ENCODE measurements around the gene DENND6B. TPM values are rescaled to one million over a fixed set of nuclear protein-coding genes. Genes with fewer than 3 reads are reported as not detected.

Gene DENND6B
- total RNA-seq, 4 donors from 2014 or later = 8.6 to 13.1 (median 11.7) TPM

DNA sequence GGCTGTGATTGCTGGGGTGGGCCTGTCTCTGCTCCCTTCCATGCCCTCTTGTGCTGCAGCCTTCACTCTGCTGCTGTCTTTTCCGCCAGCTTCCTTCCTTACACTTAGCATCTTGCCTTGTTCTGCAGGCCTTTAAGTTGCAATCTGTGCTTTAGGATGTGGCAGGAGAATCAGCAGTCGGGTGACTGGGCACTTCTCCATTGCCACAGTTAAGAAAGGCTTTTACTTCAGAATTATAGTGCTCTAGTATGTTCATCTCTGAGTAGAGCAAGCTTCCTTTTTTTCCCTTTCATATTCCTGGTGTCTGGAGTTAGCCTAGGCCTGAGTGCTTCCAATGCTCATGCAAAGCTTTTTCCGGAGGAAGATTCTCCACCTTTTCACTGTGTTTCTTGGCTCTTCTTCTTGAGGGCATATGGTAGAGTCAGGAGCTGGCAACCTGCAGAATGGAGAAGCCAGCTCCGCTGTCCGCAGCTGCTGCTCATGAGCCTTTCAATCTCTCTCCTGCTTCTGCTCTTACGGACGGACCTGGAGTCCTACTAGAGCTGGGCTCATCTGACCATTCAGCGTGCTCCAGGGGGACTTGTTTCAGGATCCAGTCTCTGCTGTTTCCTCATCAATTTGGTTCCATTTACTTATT is 36.5 kb upstream of the DENND6B start:
- no peaks in the 10 kb centered on the region for H3K27me3 ChIP-seq
- WGBS, 2 donors = 80 to 85% methylated on average over 8 of the region's 8 CpGs
- peaks cover 0 to 30% (median 1%) of the 10 kb centered on the region in 4 donors for H3K4me1 ChIP-seq
- no peak overlapping the region for H3K4me3 ChIP-seq
- no peak overlapping the region for H3K27ac ChIP-seq
- no peak for TF ChIP-seq EP300 (IDR thresholded peaks at IDR 0.05)
- TF ChIP-seq POLR2A (IDR thresholded peaks at IDR 0.05) = no peak
- TF ChIP-seq CTCF (IDR thresholded peaks at IDR 0.05) = no peak
- no peaks in the 10 kb centered on the region for H3K9me3 ChIP-seq
- peaks cover 0 to 28% (median 9%) of the 10 kb centered on the region in 3 donors for H3K36me3 ChIP-seq
- DNase-seq (ENCODE audit: low spot score in 2 of 2) = no peak

GRCh38 chr22:50361688-50362087 is 34.9 kb upstream of the DENND6B start:
- WGBS, 2 donors = 86 to 88% methylated on average over 5 of the region's 5 CpGs
- Histone ChIP-seq H3K4me3 (no peak overlapping the region), H3K9me3 (no peaks in the 10 kb centered on the region), H3K36me3 (peaks cover 0 to 22% (median 9%) of the 10 kb centered on the region in 3 donors), H3K27ac (no peak overlapping the region), H3K27me3 (no peaks in the 10 kb centered on the region), H3K4me1 (peaks cover 0 to 26% (median 1%) of the 10 kb centered on the region in 4 donors)
- no peak for DNase-seq (ENCODE audit: low spot score in 2 of 2)
- TF ChIP-seq CTCF (IDR thresholded peaks at IDR 0.05) (no peak), EP300 (IDR thresholded peaks at IDR 0.05) (no peak), POLR2A (IDR thresholded peaks at IDR 0.05) (no peak)

- peaks cover 0 to 27% (median 9%) of the 10 kb centered on the region in 3 donors for H3K36me3 ChIP-seq
- H3K4me3 ChIP-seq = no peak overlapping the region
- DNase-seq (ENCODE audit: low spot score in 2 of 2) = no peak
- H3K9me3 ChIP-seq = no peaks in the 10 kb centered on the region
- WGBS, 2 donors = 92 to 94% methylated on average over 5 of the region's 5 CpGs
- TF ChIP-seq EP300 (IDR thresholded peaks at IDR 0.05) (no peak), POLR2A (IDR thresholded peaks at IDR 0.05) (no peak), CTCF (IDR thresholded peaks at IDR 0.05) (no peak)
- peaks cover 0 to 21% (median under 1%) of the 10 kb centered on the region in 4 donors for H3K4me1 ChIP-seq
- H3K27me3 ChIP-seq = no peaks in the 10 kb centered on the region
- H3K27ac ChIP-seq = no peak overlapping the region
Observed at GRCh38 chr22:50361222-50361621, 34.4 kb upstream of the DENND6B start.

DNA sequence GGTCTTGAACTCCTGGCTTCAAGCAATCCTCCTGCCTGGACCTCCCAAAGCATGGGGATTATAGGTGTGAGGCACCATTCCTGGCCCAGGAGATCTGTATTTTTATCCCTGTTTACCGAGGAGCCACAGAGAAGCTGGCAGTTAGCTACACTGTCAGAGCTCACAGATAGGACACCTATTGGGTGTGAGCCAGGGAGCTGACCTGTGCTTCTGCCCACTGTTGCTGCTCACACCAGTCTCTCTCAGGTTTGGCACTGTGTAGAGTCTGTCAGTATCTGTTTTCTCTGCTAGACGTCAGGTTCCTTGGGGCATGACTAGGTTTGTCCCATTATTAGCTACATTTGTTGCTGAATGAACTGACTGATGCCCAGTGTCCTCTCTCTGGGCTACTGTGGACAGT is 33.8 kb upstream of the DENND6B start:
- Histone ChIP-seq H3K9me3 (no peaks in the 10 kb centered on the region), H3K36me3 (peaks cover 0 to 27% (median 9%) of the 10 kb centered on the region in 3 donors), H3K27me3 (no peaks in the 10 kb centered on the region), H3K4me3 (no peak overlapping the region), H3K4me1 (peaks cover 0 to 15% (median 0%) of the 10 kb centered on the region in 4 donors), H3K27ac (no peak overlapping the region)
- TF ChIP-seq EP300 (IDR thresholded peaks at IDR 0.05) (no peak), CTCF (IDR thresholded peaks at IDR 0.05) (no peak), POLR2A (IDR thresholded peaks at IDR 0.05) (no peak)
- 90 to 94% methylated on average over 2 of the region's 2 CpGs for WGBS, 2 donors
- DNase-seq (ENCODE audit: low spot score in 2 of 2) = no peak

GRCh38 chr22:50357756-50358155 is 30.9 kb upstream of the DENND6B start:
- peaks cover 0 to 38% (median 9%) of the 10 kb centered on the region in 3 donors for H3K36me3 ChIP-seq
- TF ChIP-seq EP300 (IDR thresholded peaks at IDR 0.05) (no peak), CTCF (IDR thresholded peaks at IDR 0.05) (no peak), POLR2A (IDR thresholded peaks at IDR 0.05) (no peak)
- H3K4me1 ChIP-seq = peaks cover 0 to 7% (median 0%) of the 10 kb centered on the region in 4 donors
- 93 to 96% methylated on average over 10 of the region's 10 CpGs for WGBS, 2 donors
- H3K9me3 ChIP-seq = no peaks in the 10 kb centered on the region
- DNase-seq (ENCODE audit: low spot score in 2 of 2) = no peak
- H3K4me3 ChIP-seq = no peak overlapping the region
- no peaks in the 10 kb centered on the region for H3K27me3 ChIP-seq
- H3K27ac ChIP-seq = no peak overlapping the region
